ENCODE measurements around the gene RASEF.

Gene RASEF

DNA sequence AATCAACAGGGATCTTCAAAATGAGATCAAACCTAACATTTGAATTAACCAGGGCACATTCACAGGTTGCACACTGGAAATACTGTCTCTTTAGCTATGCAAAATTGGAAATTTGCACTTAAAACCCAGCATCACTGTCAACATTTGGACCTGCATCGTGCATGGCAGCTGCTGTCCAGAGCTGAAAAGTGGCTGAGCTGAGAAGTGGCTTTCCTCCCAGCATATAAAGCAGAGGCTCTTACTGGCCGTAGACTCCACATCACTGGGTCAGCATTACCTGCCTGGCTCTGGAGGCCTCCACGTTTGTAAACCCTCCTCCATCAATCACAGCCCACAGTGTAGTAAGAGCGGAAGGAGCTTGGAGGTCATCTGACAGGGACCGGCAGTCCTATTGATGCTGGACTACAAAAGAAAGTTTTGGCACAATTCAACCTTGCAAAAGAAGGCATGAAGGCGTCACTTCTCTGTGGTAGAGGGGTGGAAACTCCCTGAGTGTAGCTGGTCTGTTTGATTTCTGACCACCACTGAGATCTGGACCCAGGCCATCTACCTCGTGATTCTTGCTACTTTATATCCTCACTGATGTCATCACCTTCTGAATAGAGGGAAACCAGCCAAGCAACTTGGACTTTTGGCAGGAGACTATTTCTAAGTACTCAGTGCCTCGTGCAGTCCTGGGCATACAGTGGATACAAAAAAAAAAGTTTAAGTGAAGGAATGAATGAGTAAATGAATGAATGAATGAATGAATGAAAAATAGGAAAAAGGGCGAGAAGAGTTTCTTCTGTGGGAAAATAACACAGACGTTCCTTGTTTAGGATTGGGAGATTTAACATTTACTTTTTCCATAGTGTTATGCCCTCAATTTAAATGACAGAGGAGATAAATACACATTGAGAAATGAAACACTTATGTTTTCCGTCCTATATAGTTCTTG, 14.8 kb downstream of the RASEF start:
- DNase-seq, result no peak

DNA sequence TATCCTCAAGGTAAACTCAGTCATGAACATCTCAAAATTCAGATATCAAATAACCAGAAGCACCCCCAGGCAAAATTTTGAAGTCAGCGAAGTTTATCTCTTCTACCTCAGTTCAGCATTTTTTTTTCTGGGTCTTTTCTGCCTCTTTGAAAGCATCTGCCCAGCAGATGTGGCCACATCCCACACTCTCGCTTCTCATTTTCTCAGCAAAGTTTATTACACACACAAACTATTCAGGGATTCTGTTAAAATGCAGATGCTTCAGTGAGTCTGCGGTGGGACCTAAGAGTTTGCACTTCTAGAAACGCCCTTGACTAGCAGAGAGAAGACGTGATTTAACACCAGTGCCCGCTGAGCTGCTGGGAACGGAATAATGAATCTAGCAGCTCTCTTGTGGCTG, 19.3 kb downstream of the RASEF start:
- DNase-seq, result no peak

DNA sequence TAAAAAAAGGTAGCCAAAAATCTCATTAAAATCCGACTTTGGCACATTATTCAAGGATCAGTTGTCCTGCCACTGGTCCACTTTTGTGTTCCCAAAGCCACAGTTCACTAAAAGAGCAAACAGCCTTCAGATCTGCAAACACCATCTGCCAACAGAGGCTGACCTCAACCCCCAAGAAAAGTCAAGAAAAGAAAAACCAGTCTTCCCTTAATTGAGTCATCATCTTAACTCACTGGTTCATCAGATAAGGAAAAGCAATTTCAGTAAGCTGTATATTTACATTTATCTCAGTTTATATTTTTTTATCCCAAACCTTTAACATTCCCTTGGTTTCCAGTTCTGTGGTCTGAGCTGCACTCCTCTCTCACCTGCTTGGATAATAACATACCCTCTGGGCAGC, 21.2 kb downstream of the RASEF start:
- no peak for DNase-seq

DNA sequence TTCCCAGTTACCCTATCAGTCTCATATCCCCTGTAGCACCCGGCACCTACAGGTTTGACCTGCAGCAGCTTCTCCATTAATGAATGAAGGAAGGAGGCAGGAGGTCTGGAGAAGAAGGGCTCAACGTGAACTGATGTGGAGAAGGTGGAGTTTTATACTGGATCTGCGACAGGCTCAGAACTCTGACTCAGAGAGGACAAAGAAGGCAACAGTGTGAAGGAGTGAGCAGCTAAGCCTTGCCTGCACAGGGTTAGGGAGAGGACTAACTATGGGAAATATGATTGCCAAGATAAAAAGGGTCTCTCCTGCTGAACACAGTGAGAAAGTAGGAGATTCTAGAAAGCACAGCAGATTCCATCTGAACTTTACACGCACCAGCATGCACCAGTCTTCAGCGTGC, 23.6 kb downstream of the RASEF start:
- DNase-seq, result no peak

DNA sequence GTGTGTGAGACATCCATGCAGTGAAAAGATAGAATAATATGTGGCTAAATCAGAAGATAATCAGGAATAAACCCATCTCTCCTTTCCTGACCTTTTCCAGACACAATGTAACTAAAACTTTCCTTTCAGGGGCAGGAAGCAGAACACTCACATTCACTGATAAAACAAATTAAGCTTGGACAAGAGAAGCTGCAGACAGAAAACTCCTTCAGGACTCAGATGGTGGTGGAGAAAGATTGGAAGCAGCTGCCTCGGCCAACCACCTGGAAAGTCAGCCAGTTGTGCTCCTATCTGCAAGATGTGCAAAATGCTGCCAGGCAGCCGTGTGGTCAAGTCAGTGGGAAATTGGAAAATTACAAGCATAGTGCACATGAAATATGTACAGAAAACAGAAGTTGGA, 26.9 kb downstream of the RASEF start:
- DNase-seq, result no peak

DNA sequence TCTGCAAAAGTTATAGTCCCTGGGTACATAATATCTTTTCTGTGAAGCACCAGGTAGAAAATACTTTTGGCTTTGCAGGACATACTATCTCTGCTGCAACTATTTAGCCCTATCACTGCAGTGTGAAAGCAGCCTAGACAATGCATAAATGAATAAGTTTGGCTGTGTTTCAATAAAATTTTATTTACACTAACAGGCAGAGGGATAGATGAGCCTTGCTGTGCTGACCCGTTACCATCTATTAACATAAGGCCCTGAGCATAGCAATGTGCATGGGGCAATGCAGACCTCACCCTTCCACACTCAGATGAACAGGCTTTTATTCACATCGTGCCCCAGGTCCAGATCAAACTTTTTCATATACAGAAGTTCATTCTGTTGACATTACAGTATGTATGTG, 27.8 kb downstream of the RASEF start:
- no peak for DNase-seq

DNA sequence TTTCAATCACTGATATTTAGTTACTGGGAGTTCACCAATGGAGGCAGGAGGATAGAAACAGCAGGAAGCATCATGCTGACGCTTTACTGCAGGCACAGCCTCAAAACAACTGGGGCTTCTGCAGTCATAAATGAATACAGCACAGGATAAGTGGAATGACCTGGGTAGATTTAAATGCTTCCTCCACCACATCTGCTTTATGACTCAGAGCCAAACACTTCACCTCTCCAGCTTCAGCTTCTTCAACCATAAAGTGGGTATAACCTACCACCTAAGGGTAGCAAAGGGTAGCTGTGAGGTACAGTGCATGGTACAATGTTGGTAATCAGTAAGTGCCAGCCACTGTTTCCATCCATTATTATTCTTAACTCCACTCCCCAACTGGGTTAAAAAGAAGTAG, 28.4 kb downstream of the RASEF start:
- DNase-seq, result no peak

DNA sequence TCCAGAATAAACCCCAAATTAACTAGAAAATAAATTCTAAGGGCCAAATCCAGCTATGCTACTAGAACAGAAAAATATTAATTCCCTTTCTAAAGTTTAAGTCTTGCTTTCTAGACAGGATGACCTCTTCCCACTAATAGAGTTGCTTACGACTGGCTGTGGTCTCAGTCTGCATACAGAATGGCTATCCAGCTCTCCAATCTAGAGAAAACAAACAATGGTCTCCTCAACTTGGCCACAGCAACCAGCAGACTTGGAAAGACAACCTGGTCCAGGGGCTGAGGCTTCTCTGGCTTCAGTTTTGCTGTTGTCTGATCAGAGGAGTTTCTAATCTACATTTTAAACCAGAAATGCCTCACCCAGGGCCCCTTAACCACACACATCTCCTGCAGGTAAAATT, 28.9 kb downstream of the RASEF start:
- no peak for DNase-seq

DNA sequence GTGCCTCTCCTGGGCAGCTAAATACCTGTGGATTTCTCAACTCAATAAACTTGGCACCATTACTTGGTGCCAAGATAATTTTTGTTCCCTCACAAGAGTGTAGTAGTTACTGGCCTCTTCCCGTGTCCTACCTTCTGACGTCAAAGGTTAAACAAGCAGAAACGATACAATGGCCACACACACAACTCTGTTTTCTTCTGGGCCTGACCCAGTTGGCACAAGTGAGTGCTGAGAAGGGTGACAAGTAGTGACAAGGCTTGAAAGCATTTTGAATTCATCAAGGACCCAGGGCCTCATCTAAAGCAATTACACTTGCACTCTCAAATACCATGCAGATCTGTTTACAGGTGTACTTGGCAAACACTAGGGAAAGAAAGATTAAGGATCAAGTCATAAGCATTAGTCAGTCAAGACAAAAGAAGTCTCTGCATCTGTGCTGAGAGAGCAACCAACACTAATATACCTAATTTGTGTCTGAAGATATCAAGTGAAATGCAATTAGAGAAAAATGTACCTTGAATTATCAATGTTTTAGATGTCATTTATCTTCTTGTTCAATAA, 30.8 kb downstream of the RASEF start:
- DNase-seq, result no peak

DNA sequence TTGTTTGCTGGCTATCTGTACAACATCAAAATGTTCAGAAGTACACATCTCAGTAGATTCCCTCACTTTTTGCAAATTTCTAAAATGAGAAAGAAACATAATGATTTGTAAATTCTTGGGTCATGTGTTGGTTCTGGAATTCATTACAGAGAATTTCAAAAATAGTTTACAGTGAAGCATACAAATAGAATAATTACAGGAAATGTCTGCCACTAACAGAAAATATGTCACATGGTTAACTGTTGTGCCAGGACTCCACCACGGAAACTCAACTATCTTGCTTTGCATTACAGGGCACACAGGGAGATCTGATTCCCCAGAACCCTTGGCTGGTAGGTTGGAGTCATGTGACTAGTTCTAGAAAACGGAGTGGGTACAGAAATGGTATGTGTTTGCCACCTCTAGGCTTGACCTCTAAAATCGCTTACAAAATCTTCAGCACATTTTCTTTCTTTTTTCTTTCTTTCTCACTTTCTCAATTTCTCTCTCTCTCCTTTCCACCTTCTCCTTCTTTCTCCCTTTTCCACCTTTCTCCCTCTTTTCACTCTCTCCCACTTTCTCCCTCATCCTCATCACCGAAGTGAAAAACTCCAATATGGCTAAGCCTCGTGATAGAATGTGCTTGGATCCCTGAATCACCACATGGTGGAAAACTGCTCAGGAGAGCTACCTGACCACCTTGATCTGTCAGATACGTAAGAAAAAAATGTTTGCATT, 32.4 kb downstream of the RASEF start:
- DNase-seq, result no peak

DNA sequence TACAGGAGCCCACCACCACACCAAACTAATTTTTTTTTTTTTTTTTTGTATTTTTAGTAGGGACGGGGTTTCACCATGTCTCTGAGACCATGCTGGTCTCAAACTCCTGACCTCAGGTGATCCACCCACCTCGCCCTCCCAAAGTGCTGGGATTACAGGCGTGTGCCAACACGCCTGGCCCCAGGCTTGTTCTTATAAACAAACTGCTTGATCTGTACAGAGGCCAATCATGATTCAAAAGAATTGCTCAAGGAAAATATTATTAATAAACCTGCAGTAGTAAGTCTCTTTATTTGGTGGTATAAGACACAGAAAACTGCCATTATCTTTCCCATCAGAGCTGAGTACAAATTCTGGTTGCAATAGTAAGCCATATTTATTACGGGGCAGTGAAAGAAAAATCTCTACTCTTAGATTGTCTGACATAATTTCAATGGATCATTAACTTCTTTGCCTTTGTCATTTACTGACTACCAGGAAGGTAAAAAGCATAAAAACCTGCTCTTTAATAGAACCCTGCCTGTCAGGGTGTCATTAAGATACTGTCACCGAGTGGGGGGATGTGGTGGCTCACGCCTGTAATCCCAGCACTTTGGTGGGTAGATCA, 33.3 kb downstream of the RASEF start:
- no peak for DNase-seq

DNA sequence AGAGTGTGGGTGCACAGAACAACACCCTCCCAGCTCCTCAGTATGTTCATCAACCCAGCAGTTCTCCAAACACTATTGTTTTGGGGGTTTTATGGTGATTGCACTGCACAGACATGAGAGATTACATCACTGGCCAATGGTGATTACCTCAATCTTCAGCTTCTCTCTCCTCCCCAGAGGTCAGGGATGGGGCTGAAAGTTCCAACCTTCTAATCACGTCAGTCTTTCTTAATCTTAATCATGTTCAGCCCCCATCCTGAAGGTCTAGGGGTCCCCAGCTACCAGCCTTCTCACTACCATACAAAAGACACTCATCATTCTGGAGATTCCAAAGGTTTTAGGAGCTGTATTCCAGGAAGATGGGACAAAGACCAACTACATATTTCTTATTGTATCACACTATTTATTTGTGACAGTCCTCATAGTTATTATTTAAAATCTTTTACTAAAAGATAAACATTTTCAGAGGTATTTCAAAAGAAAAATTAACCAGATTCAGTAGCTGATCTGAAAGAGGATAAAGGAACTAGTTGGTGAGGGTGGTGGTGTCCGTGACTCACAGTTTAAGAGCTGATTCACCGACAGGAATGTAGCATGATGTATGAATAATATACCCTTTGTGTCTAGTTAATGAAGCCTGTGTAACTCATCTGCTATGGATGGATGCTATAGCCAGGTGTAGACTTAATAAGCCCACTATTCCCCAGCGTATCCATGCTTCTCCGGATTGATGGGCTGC, 35.6 kb downstream of the RASEF start:
- DNase-seq, result no peak

DNA sequence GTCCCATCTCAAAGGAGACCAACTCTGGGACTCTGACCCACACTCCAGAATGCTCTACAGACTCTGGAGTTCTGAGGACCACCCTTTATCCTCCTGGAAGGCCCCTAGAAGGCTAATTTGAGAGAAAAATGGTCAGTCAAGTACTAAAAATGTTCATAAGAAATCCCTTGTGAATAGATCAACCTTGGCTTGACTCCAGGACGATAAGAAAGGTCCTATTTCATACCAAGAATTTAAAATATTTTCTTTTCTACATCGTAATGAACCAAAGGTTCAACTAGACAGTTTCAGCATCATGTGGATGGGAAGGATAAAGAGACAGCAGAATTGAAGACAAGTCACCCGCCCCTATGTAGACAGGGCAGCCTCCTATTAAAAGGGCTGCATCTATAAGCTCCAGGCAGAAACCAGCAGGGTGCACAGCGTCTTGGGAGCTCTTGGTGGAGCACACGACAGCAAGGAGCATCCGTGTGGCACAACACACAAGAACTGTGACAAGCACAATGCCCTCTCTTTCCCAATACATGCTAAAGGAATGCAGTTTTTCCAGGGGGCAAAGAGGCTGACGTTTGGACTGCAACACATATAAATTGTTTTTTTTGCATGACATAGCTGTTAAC, 38.3 kb downstream of the RASEF start:
- DNase-seq, result no peak

DNA sequence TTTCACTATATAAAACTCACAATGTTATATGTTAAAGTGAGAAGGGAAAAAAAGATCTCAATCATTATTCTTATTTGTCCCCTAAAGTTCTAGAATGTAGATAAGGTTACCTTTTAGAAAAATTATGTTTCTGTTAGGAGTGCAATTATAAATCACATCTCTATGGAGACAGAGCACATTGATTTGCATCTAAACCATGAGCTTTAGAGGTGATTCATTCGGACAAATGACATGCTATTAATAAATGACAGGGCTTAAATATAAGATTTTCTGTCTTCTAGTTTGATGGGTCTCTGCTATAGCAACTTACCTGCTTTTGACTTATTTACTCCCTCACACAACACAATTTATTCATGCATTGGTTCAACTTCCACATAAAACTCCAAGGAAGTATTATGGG, 39.8 kb downstream of the RASEF start:
- no peak for DNase-seq

DNA sequence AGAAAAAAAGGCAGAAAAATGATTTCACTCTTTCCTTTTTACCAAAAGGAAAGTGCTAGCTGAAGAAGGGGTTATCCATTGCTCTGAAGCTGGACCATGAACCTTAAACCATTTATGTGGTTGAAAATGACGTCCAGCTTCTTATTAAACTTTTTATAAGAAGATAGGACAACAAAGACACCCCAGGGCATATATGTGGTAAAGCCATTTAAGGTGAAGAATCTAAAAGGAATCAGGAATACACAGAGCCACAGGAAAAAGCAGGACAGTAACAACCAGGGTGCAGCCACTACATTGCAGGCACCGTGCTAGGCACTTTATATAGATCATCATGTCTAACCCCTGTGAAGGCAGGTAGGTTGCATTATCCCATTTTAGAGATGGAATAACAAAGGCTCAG, 42.1 kb downstream of the RASEF start:
- DNase-seq, result no peak

DNA sequence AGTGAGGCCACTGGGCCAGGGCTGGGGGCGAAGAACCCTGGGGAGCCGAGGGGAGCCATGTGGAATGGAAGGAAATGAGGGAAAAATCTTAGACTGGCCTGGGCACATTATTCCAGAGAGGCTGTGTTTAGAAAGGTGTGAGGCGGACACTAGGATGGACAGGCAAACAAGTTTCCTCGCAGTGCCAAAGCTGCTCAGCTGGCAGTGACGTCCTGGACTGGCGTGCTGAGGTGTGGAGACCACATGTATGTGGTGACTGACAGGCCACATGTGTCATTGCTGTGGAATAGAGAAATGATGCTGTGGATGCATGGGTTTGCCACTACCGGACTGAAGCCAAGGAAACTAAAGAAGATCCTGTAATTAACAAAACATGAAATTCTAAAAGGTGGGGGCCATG, 42.6 kb downstream of the RASEF start:
- no peak for DNase-seq

DNA sequence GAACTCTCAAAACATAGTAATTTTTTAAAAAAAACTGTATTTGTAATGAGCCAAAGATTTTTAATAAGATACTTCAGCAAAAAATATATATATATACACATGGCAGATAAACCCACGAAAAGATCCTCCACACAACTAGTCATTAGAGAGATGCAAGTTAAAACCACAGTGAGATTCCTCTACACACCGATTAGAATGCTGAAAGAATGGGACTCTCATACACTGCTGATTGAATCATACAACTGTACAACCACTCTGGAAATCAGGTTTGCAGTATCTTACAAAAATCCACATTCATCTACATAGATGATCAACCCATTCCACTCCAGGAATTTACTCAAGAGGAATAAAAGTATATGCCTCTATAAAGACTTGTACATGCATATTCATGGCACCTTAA, 43.7 kb downstream of the RASEF start:
- no peak for DNase-seq

DNA sequence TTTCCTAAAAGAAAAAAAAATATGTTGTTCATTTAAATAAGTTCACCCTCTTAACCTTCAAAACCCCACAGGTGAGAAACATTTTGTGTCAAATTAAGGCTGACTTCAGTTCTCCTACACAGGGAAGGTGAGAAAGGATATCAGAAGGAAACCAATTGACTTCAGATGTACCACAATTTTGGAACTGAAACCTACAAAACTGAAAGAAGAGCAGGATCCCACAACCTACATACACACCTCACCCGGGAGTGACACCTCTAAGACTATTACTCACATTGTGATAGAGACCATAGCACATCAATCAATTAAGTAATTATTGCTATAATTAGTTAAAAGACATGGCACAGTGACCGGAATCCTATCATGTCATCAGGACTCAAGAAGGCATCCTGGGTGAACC, 47.0 kb downstream of the RASEF start:
- DNase-seq, result no peak

DNA sequence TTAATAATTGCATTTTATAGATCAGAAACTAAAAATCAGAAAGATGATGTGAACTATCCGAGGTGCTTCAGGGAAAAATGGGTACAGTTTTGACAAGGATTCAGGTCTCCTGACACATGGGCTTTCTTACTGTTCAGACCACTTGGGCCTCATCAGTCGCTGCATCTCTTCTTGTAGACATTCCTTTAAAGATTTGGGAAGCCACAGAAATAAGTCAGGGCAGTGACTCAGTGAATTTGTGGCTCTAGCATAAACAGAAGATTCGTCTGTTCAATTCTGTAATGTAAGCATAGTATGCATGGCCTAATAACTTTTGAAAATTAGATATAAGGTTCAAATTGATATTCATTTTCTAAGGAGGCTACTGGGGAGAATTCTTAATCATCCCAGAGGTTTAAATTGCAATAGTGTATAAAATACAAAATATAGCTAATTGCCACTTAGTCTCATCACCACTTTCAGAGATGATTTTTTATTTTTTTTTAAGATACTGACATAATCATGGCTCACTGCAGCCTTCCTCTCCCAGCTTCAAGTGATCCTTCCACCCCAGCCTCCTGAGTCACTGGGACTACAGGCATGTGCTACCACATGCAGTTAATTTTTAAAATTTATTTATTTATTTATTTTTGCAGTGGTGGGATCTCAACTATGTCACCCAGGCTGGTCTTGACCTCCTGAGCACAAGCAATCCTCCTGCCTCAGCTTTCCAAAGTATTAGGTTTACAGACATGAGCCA, 48.9 kb downstream of the RASEF start:
- DNase-seq, result no peak

DNA sequence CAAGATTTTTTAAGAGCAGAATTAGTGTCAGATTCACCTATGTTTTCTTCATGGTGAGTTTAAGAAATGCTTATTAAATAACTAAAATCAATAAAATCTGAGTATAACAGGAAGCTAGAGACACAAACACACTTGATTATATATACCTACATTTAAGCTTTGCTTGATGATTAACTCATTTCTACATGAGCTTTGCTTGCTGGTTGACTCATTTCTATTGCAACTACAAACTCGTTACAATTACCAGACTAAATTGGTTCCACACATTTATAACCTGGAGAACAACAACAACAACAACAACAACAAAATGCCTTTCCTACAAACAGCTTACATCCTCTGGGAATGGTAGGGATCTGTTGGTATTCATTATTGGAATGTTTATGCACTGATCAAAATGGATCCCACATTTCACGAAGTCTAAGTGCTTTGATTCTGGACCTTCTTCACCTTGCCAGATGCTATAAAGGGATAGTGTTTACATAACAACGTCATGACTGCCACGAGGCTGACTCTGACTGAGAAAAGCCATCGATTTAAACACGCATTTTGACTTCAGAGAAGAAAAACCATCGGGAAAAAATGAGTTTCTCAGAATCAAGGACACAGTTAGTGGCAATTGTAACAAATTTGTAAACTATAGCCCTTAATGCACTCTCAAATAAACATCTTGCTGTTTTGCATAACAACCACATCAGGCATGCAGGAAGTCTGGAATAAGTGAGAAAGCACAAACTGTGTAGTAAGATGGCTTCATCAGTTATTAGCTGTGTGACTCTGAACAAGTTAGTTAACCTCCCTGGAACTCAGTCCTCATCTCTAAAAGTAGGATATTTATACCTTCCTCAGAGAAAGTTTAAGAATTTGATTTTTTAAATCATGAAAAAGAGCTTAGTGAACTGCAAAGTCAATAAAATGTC, 49.8 kb downstream of the RASEF start:
- no peak for DNase-seq
